GM21723 (cell line): ENCODE data around the gene ATP6V1A.
A peak's percentile ranks its signal among the peaks of the same experiment; 100 is the strongest.
"Not testable (repeated sequence)": the region's sequence is repeated elsewhere in the genome, so short reads cannot be mapped to it uniquely, and the experiment has no call there.

Experiments
- ATAC-seq: cut with Tn5 transposase; IDR thresholded peaks from one replicate; pipeline ENCODE4 v1.9.1; 2021; ENCODE audit warnings: mild to moderate bottlenecking, moderate library complexity; ENCODE audit not compliant: unreplicated experiment

The ATP6V1A gene

DNA sequence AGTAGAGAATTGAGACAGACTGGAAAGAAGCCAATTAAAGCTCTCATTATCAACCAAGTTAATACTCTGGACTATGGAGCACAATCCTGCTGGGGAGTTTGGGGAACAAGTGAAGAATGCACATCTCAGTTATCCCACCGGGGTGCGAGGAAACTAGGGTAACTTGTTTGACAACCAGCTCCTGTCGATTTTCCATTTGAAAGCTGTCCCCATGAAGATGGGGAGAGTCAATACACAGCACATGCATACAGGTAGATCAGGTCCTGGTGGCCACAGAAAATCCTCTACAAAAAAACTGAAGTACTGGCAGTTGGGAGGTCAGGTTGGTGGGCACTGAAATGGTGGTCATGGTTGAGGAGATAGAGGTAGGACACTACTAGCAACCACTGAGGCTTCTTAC, 66.0 kb downstream of the ATP6V1A start:
- no peak for ATAC-seq

DNA sequence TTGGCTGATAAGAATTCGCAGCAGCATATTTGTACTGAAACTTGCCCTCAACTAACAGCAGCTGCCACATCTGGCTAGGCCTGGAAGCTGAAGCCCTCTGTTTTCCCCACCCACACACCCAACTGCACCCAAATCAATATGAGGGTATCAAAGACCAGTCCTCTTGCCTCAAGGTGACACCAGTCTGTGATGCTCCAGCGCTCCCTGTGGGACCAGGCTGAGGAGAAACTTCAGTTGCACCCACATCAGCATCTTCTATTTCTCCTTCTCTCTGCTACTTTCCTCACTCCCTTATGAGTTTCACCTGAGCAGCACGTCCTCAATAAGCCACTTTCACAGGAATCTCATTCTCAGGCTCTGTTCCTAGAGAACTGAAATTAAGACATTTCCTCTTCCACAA, 73.0 kb downstream of the ATP6V1A start:
- ATAC-seq: no peak

DNA sequence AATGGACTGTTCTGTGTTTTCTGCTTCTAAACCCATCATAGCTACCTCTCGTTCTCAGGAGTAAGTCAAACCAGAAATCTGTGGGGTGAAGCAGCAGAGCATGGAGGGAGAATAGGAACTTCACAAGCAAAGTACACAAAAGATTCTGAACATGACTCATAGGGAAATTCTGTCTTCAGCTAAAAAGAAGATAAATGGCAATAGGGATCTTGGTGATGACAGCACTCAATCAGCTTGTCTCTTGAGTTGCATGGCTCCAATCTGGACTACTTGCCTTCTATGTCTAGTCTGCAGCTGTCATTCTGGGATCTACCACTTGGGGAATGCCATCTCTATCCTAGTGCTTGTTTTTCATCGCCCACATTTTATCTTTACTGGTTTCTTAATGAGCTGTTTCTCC, 78.3 kb downstream of the ATP6V1A start:
- ATAC-seq: peak; percentile 81

DNA sequence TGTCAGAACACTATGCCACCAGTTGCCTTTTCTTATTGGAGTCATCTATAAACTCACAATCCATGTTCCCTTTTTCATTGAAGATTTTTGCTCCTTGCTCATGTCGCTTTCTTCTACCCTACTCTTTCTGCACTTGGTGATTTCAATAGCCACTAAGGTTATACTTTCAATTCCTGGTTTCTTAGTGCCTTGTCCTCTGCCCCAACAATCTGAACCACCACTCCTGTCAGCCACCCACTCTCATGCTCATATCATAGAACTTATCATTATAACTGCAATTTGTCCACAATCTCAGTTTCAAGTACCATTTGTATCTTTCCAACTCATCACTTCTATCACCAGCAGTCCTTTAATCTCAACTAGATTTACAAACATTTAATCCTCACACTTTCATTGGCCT, 81.8 kb downstream of the ATP6V1A start:
- peak; percentile 44 for ATAC-seq

DNA sequence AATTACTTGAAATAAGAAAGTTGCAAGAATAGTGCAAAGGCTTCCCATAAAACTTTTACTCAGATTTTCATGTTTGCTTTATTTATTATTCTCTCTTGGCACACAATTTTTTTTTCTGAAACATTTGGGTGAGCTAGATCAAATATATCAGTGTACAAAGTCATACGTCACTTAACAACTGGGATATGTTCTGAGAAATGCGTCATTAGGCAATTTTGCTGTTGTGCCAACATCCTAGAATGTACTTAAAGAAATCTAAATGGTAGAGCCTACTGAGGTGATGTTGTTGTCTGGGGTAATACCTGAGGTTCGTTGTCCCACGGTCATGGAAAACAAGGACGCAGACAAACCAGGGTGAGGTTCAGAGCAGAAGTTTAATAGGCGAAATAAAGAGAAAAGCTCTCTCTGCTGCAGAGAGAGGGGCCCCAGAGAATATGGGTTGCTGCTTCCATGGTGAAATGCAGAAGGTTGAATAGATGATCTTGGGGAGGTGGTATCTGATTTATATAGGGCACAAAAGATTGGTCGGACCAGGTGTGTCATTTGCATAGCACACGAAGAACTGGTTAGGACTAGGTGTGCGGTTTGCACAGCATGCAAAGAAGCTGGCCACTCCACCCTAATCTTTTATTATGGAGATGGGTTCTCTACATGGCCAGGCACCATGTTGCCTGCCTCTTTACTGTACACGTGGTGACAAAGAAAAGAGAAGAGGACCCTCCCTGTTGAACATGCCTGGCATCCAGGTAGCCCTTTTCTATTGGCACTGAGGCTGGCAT, 82.9 kb downstream of the ATP6V1A start:
- ATAC-seq: no peak

DNA sequence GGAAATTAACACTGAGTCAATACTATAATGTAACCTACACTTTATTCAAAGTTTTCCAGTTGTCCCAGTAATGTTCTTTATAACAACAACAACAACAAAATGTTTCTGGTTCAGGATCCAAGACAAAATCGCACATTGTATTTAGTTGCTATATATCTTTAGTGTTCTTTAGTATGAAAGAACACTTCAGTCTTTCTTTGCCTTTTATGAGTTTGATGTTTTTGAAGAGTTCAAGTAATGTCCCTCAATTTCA, 84.2 kb downstream of the ATP6V1A start:
- no peak for ATAC-seq

DNA sequence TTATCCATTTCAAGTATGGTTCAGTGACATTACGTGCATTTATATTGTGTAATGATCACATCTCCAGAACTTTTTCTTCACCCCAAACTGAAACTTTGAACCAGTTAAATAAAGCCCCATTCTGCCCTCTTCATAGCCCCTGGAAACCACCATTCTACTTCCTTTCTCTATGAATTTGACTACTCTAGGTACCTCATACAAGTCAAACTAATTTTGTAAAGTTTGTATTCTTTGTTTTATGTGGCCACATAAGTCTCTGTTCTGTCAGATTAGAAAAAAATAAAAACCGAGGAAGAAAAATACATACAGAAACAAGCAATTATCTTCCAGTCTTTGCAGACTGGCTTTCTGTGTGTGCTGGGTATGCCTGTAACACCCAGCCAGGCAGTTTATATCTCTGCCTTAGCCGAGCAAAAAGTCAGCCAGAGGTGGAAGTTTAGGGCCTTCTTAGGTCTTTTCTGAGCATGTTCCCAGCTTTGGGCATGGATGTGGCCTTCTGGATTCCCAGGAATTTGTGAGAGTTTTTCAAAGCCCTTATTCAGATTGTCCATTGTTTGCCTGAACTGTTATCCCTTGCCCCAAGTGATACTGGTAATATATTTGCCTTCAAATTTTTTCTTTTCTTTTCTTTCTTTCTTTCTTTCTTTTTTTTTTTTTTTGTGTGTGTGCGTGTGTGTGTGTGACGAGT, 85.8 kb downstream of the ATP6V1A start:
- peak; percentile 50 for ATAC-seq

DNA sequence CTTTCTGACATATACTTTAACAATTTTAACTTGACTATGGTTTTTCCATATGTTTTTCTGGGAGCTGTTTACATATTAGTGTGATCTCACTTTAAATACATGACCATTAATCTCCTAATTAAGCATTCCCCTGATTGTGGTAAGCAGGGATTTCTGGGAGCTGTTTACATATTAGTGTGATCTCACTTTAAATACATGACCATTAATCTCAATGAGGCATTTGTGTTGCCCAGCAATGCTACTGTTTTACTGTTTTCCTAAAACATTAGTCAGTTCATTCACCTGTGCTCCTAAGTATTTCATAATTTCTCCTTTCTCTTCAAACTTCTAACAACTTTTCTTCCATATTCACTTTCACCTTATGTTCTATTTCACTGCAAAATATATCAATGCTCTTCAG, 88.1 kb downstream of the ATP6V1A start:
- no peak for ATAC-seq

DNA sequence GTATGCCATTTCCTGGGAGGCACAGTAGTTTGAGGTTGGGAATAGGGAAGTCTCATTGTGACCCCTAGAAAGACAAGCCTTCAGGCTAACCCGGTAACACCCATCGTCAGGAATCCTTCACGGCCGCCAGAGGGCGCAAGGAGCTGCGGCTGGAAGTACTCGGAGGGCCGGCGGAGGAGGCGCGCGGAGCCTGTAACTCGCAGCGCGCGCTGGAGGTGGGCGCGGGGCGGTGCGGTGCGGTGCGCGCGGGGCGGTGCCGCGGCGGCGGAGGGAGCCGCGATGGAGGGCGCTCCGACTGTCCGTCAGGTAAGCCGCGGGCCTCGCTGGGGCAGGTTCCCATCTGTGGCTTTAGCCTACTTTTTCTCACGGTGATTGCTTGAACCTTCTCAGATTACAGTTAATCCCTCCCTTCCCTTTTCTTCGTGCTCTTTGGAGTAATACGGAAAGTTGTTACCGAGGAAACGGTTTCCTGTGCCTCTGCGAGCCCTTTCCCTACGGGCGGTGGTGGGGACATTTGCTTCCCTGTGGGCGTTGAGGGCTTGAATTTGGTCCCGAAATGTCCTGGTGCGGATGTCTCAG, 91.9 kb downstream of the ATP6V1A start, which contains the start of gene GRAMD1C:
Gene GRAMD1C, plus strand, starts transcription at position 158 of the 579 bp plus-strand sequence. Its CDS starts 122 bp downstream, at position 280.
- peak; percentile 94 for ATAC-seq

DNA sequence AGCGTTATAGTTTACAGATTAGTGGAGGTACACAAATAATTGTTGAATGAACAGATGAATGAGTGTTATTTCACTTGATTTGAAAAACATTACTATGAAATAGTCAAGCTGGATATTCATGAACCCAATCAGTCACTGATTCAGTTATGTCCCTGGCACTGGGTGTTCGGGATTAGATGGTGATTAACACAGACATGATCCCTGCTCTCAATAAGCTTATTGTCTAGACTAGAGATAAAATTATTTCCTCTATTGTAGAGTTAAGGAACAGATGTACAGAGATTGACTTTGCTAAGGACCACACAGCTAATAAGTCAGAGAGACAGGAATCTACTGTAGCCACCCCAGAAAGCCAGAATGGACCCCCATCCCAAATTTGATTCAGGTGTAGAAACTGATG, 92.7 kb downstream of the ATP6V1A start:
- no peak for ATAC-seq

DNA sequence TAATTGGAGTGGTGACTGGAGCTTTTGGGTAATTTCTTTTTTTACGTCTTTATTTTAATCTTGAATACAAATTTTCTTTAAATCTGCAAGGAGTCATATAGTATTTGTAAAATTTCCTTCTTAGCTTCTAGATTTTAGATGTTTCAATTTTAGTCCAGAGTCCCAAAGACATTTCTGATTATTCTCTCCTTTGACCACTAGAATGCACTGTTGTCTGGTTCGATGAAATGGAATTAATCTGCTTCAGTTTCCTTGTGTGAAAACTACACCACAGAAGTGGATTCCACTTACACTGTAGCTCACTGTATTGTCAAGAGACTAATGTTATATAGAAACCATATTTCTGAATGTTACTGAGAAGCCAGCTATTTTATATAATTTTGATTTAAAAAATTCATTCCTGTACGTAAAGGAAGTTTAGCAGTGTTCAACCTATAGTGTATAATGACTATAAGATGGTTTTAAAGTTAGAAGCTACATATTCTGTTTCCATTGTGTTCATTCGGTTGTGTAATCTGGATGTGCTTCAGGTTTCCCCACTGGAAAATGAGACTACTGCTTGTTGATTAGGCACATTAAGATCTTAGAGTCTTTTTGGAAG, 97.9 kb downstream of the ATP6V1A start:
- ATAC-seq: no peak

DNA sequence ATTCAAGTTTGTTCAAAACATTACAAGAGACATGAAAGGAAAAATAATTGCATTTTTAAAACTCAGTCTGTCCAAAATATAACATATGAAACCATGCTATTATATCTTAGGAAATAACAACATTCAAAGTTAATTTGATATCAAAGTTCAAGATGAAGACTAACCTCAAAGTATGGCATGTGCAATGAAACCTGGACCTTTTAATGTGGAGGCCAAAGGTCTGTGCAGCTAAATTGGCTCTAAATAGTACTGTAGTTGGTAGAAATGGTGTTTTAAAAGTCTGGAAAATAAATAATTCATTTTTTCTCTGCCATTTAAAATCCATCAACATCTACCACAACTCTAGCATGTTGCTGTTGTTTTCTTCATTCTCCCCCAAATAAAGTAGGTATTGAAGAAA, 100.4 kb downstream of the ATP6V1A start:
- ATAC-seq: no peak

DNA sequence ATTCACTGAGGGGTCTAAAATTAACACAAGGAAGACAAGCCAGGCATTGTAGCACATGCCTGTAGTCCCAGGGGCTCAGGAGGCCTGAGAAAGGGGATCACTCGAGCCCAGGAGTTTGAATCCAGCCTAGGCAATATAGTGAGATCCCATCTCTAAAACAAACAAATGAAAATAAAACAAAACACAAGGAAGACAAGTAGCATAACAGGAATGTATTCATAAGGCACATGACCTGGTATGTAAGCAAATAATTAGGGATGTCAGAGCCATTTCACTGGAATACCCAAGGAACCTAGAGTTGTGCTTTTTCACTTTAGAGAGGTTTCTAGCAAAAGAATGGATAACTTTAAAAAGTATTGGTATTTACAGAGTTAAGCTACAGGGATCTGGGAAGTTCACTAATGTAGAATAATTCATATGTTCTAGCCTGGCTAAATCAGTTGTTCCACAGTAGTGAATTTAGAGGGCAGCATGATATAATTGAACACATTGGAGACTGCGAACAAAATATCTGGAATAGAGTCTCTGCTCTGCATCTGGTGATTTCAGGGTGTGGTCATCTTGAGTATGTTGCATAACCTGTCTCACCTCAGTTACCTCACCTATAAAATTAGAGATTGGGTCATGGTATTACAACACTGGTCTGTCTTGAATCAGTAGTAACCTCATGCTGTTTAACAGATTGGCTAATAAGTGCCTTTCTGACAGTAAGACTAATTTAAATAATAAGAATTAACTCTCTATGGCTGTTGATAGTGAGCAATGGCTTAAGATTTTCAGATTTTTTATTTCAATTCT, 101.0 kb downstream of the ATP6V1A start:
- ATAC-seq: no peak

DNA sequence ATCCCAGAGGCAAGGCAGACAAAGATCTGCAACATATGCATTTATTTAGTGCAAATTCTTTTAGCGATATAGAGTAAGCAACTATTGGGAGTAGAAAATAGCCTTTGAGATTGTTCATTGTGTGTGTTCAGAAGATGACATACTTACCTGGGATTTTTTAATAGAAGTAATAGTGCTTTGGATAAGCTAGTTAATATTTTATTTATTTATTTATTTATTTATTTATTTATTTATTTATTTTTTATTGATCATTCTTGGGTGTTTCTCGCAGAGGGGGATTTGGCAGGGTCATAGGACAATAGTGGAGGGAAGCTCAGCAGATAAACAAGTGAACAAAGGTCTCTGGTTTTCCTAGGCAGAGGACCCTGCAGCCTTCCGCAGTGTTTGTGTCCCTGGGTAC, 102.2 kb downstream of the ATP6V1A start:
- ATAC-seq: not testable (repeated sequence)

DNA sequence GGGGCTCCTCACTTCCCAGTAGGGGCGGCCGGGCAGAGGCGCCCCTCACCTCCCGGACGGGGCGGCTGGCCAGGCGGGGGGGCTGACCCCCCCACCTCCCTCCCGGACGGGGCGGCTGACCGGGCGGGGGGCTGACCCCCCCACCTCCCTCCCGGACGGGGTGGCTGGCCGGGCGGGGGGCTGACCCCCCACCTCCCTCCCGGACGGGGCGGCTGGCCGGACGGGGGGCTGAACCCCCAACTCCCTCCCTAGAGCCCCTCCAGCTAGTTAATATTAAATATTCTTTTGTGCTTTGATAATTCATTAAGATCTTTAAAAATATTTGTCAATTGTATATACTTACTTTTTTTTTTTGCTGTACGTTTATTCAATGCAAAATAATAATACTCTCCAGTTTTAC, 103.0 kb downstream of the ATP6V1A start:
- not testable (repeated sequence) for ATAC-seq

DNA sequence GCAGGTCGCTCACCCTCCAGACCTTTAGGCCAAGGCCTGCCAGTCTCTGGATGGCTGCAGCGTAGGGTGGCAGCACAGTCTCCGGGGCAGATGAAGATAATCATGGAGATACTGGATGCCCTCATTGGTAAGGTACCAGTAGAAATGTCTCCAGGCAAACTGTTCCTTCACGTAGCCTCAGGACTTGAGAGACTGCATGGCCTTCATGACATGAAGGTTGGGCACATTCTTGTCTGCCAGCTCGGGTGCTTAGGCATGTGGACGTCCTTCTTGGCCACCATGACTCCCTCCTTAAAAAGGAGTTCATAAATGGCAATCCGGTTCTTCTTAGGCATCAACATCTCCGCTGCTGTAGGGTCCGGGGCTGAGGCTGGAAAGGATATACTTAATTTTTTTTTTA, 103.6 kb downstream of the ATP6V1A start:
- not testable (repeated sequence) for ATAC-seq

DNA sequence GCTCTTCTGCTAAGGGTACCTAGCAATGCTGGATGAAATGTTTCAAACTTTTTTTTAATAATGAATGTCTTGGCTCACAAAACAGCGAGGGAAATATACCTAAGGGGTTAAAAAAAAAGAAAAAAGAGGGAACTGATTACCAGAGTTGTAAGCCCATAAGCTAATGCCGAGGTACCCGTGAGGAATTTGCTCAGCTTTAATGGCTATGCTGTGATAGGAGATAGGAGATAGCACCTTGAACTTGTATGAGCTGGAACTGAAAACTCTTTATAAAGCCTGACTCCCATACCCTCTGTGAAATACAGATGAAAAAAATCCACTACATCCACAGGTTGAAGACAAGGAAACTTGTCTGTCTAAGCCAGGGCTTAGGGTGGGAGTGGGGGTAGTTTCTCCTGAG, 105.7 kb downstream of the ATP6V1A start:
- no peak for ATAC-seq
